ENCODE results near the gene ZNF292.

ZNF292 gene

GRCh38 chr6:87274660-87275274, 119.4 kb downstream of the ZNF292 start:
- H3K9me2 ChIP-seq (replicated peaks; ENCODE audit: control insufficient read depth, low read length) = no peaks in the 10 kb centered on the region
- H3K9me3 ChIP-seq (ENCODE audit: control insufficient read depth, insufficient read depth, low read length) = no peaks in the 10 kb centered on the region
- no peaks in the 10 kb centered on the region for H4K20me1 ChIP-seq (ENCODE audit: control insufficient read depth, insufficient read depth, low read depth, low read length)
- no peak for TF ChIP-seq CTCF (IDR thresholded peaks at IDR 0.05; ENCODE audit: low read depth, low read length, poor library complexity, severe bottlenecking)
- no peak for TF ChIP-seq EZH2phosphoT487 (IDR thresholded peaks at IDR 0.05; ENCODE audit: borderline replicate concordance, low read length)
- H3K4me3 ChIP-seq (ENCODE audit: low read length) = no peak overlapping the region
- no peaks in the 10 kb centered on the region for H3K36me3 ChIP-seq (ENCODE audit: control insufficient read depth, low read length)
- no peak overlapping the region for H3K4me2 ChIP-seq (ENCODE audit: low read length)
- H3K27me3 ChIP-seq (ENCODE audit: control insufficient read depth, low read length) = peaks cover 5% of the 10 kb centered on the region; the same call in 1 of the 2 replicates
- no peak overlapping the region for H3K27ac ChIP-seq (ENCODE audit: low read depth, low read length)
- no peaks in the 10 kb centered on the region for H3K79me2 ChIP-seq (ENCODE audit: control insufficient read depth, low read length)
- H3K4me1 ChIP-seq (ENCODE audit: control insufficient read depth, low read length) = peaks cover 4% of the 10 kb centered on the region; the same call in 1 of the 2 replicates
- H3F3A ChIP-seq (ENCODE audit: control insufficient read depth, insufficient read depth) = no peaks in the 10 kb centered on the region

GRCh38 chr6:87276624-87277023, 121.3 kb downstream of the ZNF292 start:
- no peak for TF ChIP-seq EZH2phosphoT487 (IDR thresholded peaks at IDR 0.05; ENCODE audit: borderline replicate concordance, low read length)
- no peak for TF ChIP-seq CTCF (IDR thresholded peaks at IDR 0.05; ENCODE audit: low read depth, low read length, poor library complexity, severe bottlenecking)
- H4K20me1 ChIP-seq (ENCODE audit: control insufficient read depth, insufficient read depth, low read depth, low read length) = no peaks in the 10 kb centered on the region
- no peaks in the 10 kb centered on the region for H3K79me2 ChIP-seq (ENCODE audit: control insufficient read depth, low read length)
- H3K9me2 ChIP-seq (replicated peaks; ENCODE audit: control insufficient read depth, low read length) = no peaks in the 10 kb centered on the region
- no peak overlapping the region for H3K27ac ChIP-seq (ENCODE audit: low read depth, low read length)
- H3K36me3 ChIP-seq (ENCODE audit: control insufficient read depth, low read length) = no peaks in the 10 kb centered on the region
- no peak overlapping the region for H3K4me3 ChIP-seq (ENCODE audit: low read length)
- no peaks in the 10 kb centered on the region for H3F3A ChIP-seq (ENCODE audit: control insufficient read depth, insufficient read depth)
- H3K4me2 ChIP-seq (ENCODE audit: low read length) = no peak overlapping the region
- H3K27me3 ChIP-seq (ENCODE audit: control insufficient read depth, low read length) = peaks cover 8% of the 10 kb centered on the region
- H3K9me3 ChIP-seq (ENCODE audit: control insufficient read depth, insufficient read depth, low read length) = no peaks in the 10 kb centered on the region
- H3K4me1 ChIP-seq (ENCODE audit: control insufficient read depth, low read length) = peaks cover 4% of the 10 kb centered on the region; the same call in 1 of the 2 replicates

GRCh38 chr6:87277123-87277522, 121.8 kb downstream of the ZNF292 start:
- Histone ChIP-seq H3K4me2 (ENCODE audit: low read length) (no peak overlapping the region), H3K9me3 (ENCODE audit: control insufficient read depth, insufficient read depth, low read length) (no peaks in the 10 kb centered on the region), H3F3A (ENCODE audit: control insufficient read depth, insufficient read depth) (no peaks in the 10 kb centered on the region), H3K79me2 (ENCODE audit: control insufficient read depth, low read length) (no peaks in the 10 kb centered on the region), H3K9me2 (replicated peaks; ENCODE audit: control insufficient read depth, low read length) (no peaks in the 10 kb centered on the region), H3K4me3 (ENCODE audit: low read length) (no peak overlapping the region), H3K27ac (ENCODE audit: low read depth, low read length) (no peak overlapping the region), H3K36me3 (ENCODE audit: control insufficient read depth, low read length) (no peaks in the 10 kb centered on the region), H3K27me3 (ENCODE audit: control insufficient read depth, low read length) (peaks cover 13% of the 10 kb centered on the region), H4K20me1 (ENCODE audit: control insufficient read depth, insufficient read depth, low read depth, low read length) (no peaks in the 10 kb centered on the region), H3K4me1 (ENCODE audit: control insufficient read depth, low read length) (peaks cover 4% of the 10 kb centered on the region; the same call in 1 of the 2 replicates)
- TF ChIP-seq CTCF (IDR thresholded peaks at IDR 0.05; ENCODE audit: low read depth, low read length, poor library complexity, severe bottlenecking) (peak; percentile 23), EZH2phosphoT487 (IDR thresholded peaks at IDR 0.05; ENCODE audit: borderline replicate concordance, low read length) (no peak)
